ENCODE measurements around the gene CAMSAP2. TPM values are rescaled to one million over a fixed set of nuclear protein-coding genes. Genes with fewer than 3 reads are reported as not detected.

CAMSAP2 gene
- total and polyA plus RNA-seq, 2 donors (not counting 3 experiments of a cell fraction or from before 2014, with no cell fraction given) = 6.7 to 45.5 TPM

- FAIRE-seq = no peak
- BruUV-seq (replicated peaks) = no TSS peak
Observed at GRCh38 chr1:200908191-200908868, 169.6 kb downstream of the CAMSAP2 start.

More at GRCh38 chr1:200908191-200908868, 169.6 kb downstream of the CAMSAP2 start:
- no peaks in the 10 kb centered on the region for H3K36me3 ChIP-seq (ENCODE audit: control insufficient read depth in 2 of 2, extremely low read depth in 1 of 2, insufficient read depth in 2 of 2, low read length in 2 of 2)
- no peak overlapping the region for H2AFZ ChIP-seq (ENCODE audit: low read depth, low read length)
- H3K27ac ChIP-seq (ENCODE audit: insufficient read depth, low read depth, low read length) = no peak overlapping the region
- H3K27me3 ChIP-seq (ENCODE audit: control insufficient read depth in 2 of 2, insufficient read depth in 2 of 2, low read length in 2 of 2) = peaks cover 0 to 3% of the 10 kb centered on the region in 2 experiments
- H3K9me3 ChIP-seq (replicated peaks; ENCODE audit: control insufficient read depth, insufficient read depth, low read length) = no peaks in the 10 kb centered on the region
- H3K9ac ChIP-seq (replicated peaks; ENCODE audit: extremely low read depth, insufficient read depth, low read length) = no peak overlapping the region
- ChIA-PET CTCF (no interaction called here), POLR2A (no interaction called here)
- no peaks in the 10 kb centered on the region for H3K79me2 ChIP-seq (ENCODE audit: control insufficient read depth, insufficient read depth, low read length)
- H4K20me1 ChIP-seq (replicated peaks; ENCODE audit: control insufficient read depth, extremely low read depth, insufficient read depth, low read length) = no peaks in the 10 kb centered on the region
- H3K4me2 ChIP-seq (ENCODE audit: insufficient read depth, low read length) = no peak overlapping the region
- TF ChIP-seq GATA2 (IDR thresholded peaks at IDR 0.05; ENCODE audit: insufficient read depth, insufficient read length, low read depth, low read length) (no peak), MYC (IDR thresholded peaks at IDR 0.05; ENCODE audit: low read depth, low read length) (no peak), EZH2 (IDR thresholded peaks at IDR 0.05; ENCODE audit: borderline replicate concordance, low read depth, low read length, severe bottlenecking) (no peak), JUN (IDR thresholded peaks at IDR 0.05; ENCODE audit: borderline replicate concordance, insufficient read depth, insufficient read length, low read depth) (no peak), CTCF (IDR thresholded peaks at IDR 0.05; ENCODE audit: extremely low read depth in 1 of 2, insufficient read depth in 1 of 2, low read depth in 1 of 2, low read length in 2 of 2) (no peak), POLR2A (IDR thresholded peaks at IDR 0.05; ENCODE audit: low read depth, low read length) (no peak), FOS (IDR thresholded peaks at IDR 0.05; ENCODE audit: borderline replicate concordance, insufficient read depth, low read length) (no peak), POLR2AphosphoS5 (IDR thresholded peaks at IDR 0.05; ENCODE audit: insufficient read depth, low read depth, low read length) (no peak)
- H3K4me1 ChIP-seq (ENCODE audit: control insufficient read depth, extremely low read depth, insufficient read depth, low read length) = no peaks in the 10 kb centered on the region
- no peak for DNase-seq (ENCODE audit: low read depth, low spot score)
- no peaks in the 10 kb centered on the region for H3K9me1 ChIP-seq (replicated peaks; ENCODE audit: control insufficient read depth, extremely low read depth, insufficient read depth, low read length)
- H3K4me3 ChIP-seq (replicated peaks in 1 of 3; ENCODE audit: insufficient read depth in 1 of 3, low read depth in 1 of 3, low read length in 3 of 3) = no peak overlapping the region
- intact Hi-C loops (cut with micrococcal nuclease) = no loop called here
- dilution Hi-C loops (cut with MboI; ENCODE audit: extremely low pct_ligation_motif_present, low sequenced_read_pairs) = no loop called here

All from endothelial cell of umbilical vein (primary cell).